K562 (cell line): ENCODE results near the gene CACNG8. TPM values are rescaled to one million over a fixed set of nuclear protein-coding genes. Genes with fewer than 3 reads are reported as not detected.

Source experiments
- ATAC-seq: fragments of 200-7000 bp; cut with Tn5 transposase; 3 replicates; pipeline ENCODE4 v1.9.1; 2020; ENCODE audit warnings: moderate library complexity
- BruUV-seq: library from RNA; stranded (reverse); fragments of 400-500 nt; replicated peaks from 2 replicates; lab custom pipeline; 2021; lab: Mats Ljungman, UMichigan
- CTCF ChIA-PET: fragments of 300-600 bp; formaldehyde crosslinking; extraction: SDS; loops from one replicate; lab custom pipeline; 2021; ENCODE audit warnings: low intra/inter-chr PET ratio; lab: Yijun Ruan, JAX
- POLR2A ChIA-PET: fragments of 300-600, 350-650 bp; sonication (Branson Sonifier 250); formaldehyde crosslinking; extraction: SDS; loops from one replicate; lab custom pipeline; 2021; ENCODE audit warnings: antibody characterized with exemption, inconsistent platforms; lab: Yijun Ruan, JAX
- DNase-seq, 4 experiments: peaks; one replicate each; pipeline versions ENCODE4 v3.0.0 to v3.0.0-alpha.2; 2011 to 2018; ENCODE audit warnings: low spot score in 3 of 4, mixed read lengths in 3 of 4; ENCODE audit errors: extremely low read depth in 1 of 4
- FAIRE-seq: peaks from 2 replicates; lab custom pipeline; 2011; peaks lifted over from hg19 to GRCh38; lab: Jason Lieb, UNC
- H2AFZ ChIP-seq: 2 replicates; pipeline ENCODE4 v1.6.0; 2011; ENCODE audit warnings: low read depth, low read length, control low read depth, inconsistent platforms
- H3K27ac ChIP-seq: fragments of 200-600 bp; 3 replicates; pipeline ENCODE4 v1.8.0; 2011; ENCODE audit warnings: low read depth, mild to moderate bottlenecking, control low read depth, inconsistent platforms, low read length, moderate library complexity, mixed read lengths; ENCODE audit errors: extremely low read depth
- H3K27me3 ChIP-seq, 2 experiments: fragments of 300-600 bp in 1 of 2; 2 replicates in 1 of 2; 3 replicates in 1 of 2; pipeline versions ENCODE4 v1.6.0 to v1.8.0; 2011; ENCODE audit warnings: inconsistent platforms in 2 of 2, low read length in 2 of 2, mild to moderate bottlenecking in 1 of 2, mixed read lengths in 1 of 2, moderate library complexity in 1 of 2; ENCODE audit not compliant: control insufficient read depth in 2 of 2, insufficient read depth in 2 of 2
- H3K36me3 ChIP-seq: fragments of 300-600 bp; 3 replicates; pipeline ENCODE4 v1.8.0; 2011; ENCODE audit warnings: mild to moderate bottlenecking, low read length, inconsistent platforms; ENCODE audit not compliant: control insufficient read depth, insufficient read depth
- H3K4me1 ChIP-seq, 2 experiments: fragments of 200-600 bp in 1 of 2; replicated peaks in 1 of 2; 2 replicates in 1 of 2; 3 replicates in 1 of 2; pipeline versions ENCODE4 v1.5.1 to v1.8.0; 2011; ENCODE audit warnings: inconsistent platforms in 2 of 2, low read length in 2 of 2, mild to moderate bottlenecking in 1 of 2, mixed read lengths in 1 of 2, moderate library complexity in 1 of 2; ENCODE audit not compliant: control insufficient read depth in 2 of 2, insufficient read depth in 2 of 2
- H3K4me2 ChIP-seq: 2 replicates; pipeline ENCODE4 v1.6.1; 2011; ENCODE audit warnings: low read length, control low read depth, inconsistent platforms, mixed read lengths; ENCODE audit not compliant: insufficient read depth
- H3K4me3 ChIP-seq: fragments of 200-600 bp; sonication (generic), shearing (Covaris generic); 2 replicates; pipeline ENCODE4 v1.5.1; 2016; ENCODE audit warnings: control low read depth, inconsistent platforms
- H3K79me2 ChIP-seq: fragments of 200-600 bp; 3 replicates; pipeline ENCODE4 v1.8.0; 2011; ENCODE audit warnings: low read length, inconsistent platforms; ENCODE audit not compliant: control insufficient read depth, insufficient read depth
- H3K9ac ChIP-seq, 2 experiments: 2 replicates each; pipeline versions ENCODE4 v1.6.0 to v1.6.1; 2011; ENCODE audit warnings: low read depth in 2 of 2, low read length in 2 of 2, control low read depth in 1 of 2, inconsistent platforms in 1 of 2, mild to moderate bottlenecking in 1 of 2, mixed read lengths in 1 of 2; ENCODE audit not compliant: insufficient read depth in 1 of 2
- H3K9me1 ChIP-seq: one replicate; pipeline ENCODE4 v1.6.0; 2011; ENCODE audit warnings: inconsistent platforms, mild to moderate bottlenecking, low read length, moderate library complexity; ENCODE audit not compliant: control insufficient read depth, insufficient read depth
- H3K9me3 ChIP-seq: replicated peaks from 2 replicates; pipeline ENCODE4 v1.5.1; 2011; ENCODE audit warnings: low read depth, low read length, inconsistent platforms; ENCODE audit not compliant: control insufficient read depth, insufficient read depth
- H4K20me1 ChIP-seq: replicated peaks from 2 replicates; pipeline ENCODE4 v1.6.1; 2011; ENCODE audit warnings: low read length, inconsistent platforms, mixed read lengths; ENCODE audit not compliant: control insufficient read depth, insufficient read depth
- CHD4 ChIP-seq: fragments of 200-600 bp; sonication (generic); IDR thresholded peaks from 3 replicates; pipeline ENCODE4 v1.6.1; 2012; ENCODE audit warnings: low read depth, mild to moderate bottlenecking, mixed read lengths, low read length, inconsistent platforms; ENCODE audit not compliant: insufficient read depth, insufficient replicate concordance, poor library complexity, severe bottlenecking
- ELK3 ChIP-seq: fragments of 450-650 bp; formaldehyde crosslinking; IDR thresholded peaks from 2 replicates; pipeline ENCODE4 v1.4.0; 2020; ENCODE audit warnings: mild to moderate bottlenecking
- MCM7 ChIP-seq, 2 experiments: fragments of 450-650 bp; IDR thresholded peaks; 2 replicates each; pipeline ENCODE4 v1.6.1; 2016 to 2018
- WGBS: fragments of 100-300 bp; shearing (Covaris generic); methylation state at CpG from one replicate; pipeline ENCODE4 v1.1.6; 2016; ENCODE audit warnings: low coverage, mixed read lengths; ENCODE audit not compliant: insufficient coverage; ENCODE audit errors: missing lambda C conversion rate; 5-methylcytosine and 5-hydroxymethylcytosine counted together
- in situ Hi-C: fragments of 300-500 bp; cut with MboI; formaldehyde crosslinking; loops from 4 replicates; pipeline ENCODE4 v1.15.0; 2018; ENCODE audit warnings: inconsistent platforms, mixed read lengths
- intact Hi-C: fragments of 100-400 bp; cut with micrococcal nuclease; formaldehyde crosslinking; loops from 2 replicates; pipeline ENCODE4 v1.14.2; 2022
- polyA plus RNA-seq, 8 experiments: library from polyadenylated mRNA; depleted of rRNA in 4 of 8; stranded (reverse) in 5 of 8; unstranded in 3 of 8; fragments of >200 nt; fragmentation: Nextera tagmentation in 2 of 8; fragmentation: Illumina TruSeq in 1 of 8; extraction: Ambion mirVana in 2 of 8; extraction: Trizol in 1 of 8; gene quantifications; 2 replicates each; pipeline versions ENCODE4 v1.2.1 to v1.2.3, GENCODE V29; 2011 to 2014; ENCODE audit warnings: inconsistent platforms in 1 of 8, missing spikeins in 1 of 8
- total RNA-seq, 7 experiments: library from RNA; depleted of rRNA in 6 of 7; stranded (reverse); fragments of >200 nt in 6 of 7; fragmentation: Illumina TruSeq in 2 of 7; extraction: Trizol in 2 of 7; gene quantifications; 2 replicates each; pipeline versions ENCODE4 v1.2.1 to v1.2.3, GENCODE V29; 2011 to 2021; ENCODE audit warnings: low replicate concordance in 1 of 7

The CACNG8 gene
- total and polyA plus RNA-seq, 9 of the 15 experiments (the other 6 are each of a cell fraction or from before 2014, with no cell fraction given), result 0.02 to 0.05 TPM; not detected in 7

- no peak overlapping the region for H3K27ac ChIP-seq
- H3K9me1 ChIP-seq, result no peaks in the 10 kb centered on the region
- H4K20me1 ChIP-seq, result no peaks in the 10 kb centered on the region
- no peak overlapping the region for H2AFZ ChIP-seq
- DNase-seq, result no peak
- WGBS, result 0% methylated on average over 2 of the region's 2 CpGs
- no peaks in the 10 kb centered on the region for H3K9me3 ChIP-seq
- TF ChIP-seq CHD4 (no peak), ELK3 (CRISPR knock-in tag) (no peak), MCM7 (IDR thresholded peaks at IDR 0.05) (no peak)
- POLR2A ChIA-PET, result no interaction called here
- no peak overlapping the region for H3K4me3 ChIP-seq
- in situ Hi-C loops, result no loop called here
- CTCF ChIA-PET, result interaction anchor here (0.6 kb wide), 1 partner anchor 555 kb away, joined by 3 read pairs; no protein-coding TSS in a partner anchor
- intact Hi-C loops, result no loop called here
- H3K4me2 ChIP-seq, result no peak overlapping the region
- peaks cover 3 to 17% of the 10 kb centered on the region in 2 experiments; a peak in 2 of 5 replicates for H3K27me3 ChIP-seq
- no peaks in the 10 kb centered on the region for H3K4me1 ChIP-seq
- ATAC-seq, result no peak
- H3K79me2 ChIP-seq, result no peaks in the 10 kb centered on the region
- H3K9ac ChIP-seq, result no peak overlapping the region
- no peak for FAIRE-seq
- no TSS peak for BruUV-seq
- no peaks in the 10 kb centered on the region for H3K36me3 ChIP-seq
Measured at GRCh38 chr19:54001496-54001895, 38.8 kb downstream of the CACNG8 start.
